Stimulated activated CD4-positive, alpha-beta T cell treated with anti-CD3 and anti-CD28 coated beads, Interleukin-15, amount 100 ng/mL, for 1 hour (primary cell): Measurements from ENCODE around the gene NAXD.
A peak's percentile ranks its signal among the peaks of the same experiment; 100 is the strongest.
"Not testable (repeated sequence)": the region's sequence is repeated elsewhere in the genome, so short reads cannot be mapped to it uniquely, and the experiment has no call there.

Experiments used
- DNase-seq, 2 donors: peaks; one replicate each; pipeline ENCODE4 v3.0.0-alpha.2; 2020; ENCODE audit warnings: low read depth in 1 of 2, low spot score in 1 of 2

Gene NAXD

DNA sequence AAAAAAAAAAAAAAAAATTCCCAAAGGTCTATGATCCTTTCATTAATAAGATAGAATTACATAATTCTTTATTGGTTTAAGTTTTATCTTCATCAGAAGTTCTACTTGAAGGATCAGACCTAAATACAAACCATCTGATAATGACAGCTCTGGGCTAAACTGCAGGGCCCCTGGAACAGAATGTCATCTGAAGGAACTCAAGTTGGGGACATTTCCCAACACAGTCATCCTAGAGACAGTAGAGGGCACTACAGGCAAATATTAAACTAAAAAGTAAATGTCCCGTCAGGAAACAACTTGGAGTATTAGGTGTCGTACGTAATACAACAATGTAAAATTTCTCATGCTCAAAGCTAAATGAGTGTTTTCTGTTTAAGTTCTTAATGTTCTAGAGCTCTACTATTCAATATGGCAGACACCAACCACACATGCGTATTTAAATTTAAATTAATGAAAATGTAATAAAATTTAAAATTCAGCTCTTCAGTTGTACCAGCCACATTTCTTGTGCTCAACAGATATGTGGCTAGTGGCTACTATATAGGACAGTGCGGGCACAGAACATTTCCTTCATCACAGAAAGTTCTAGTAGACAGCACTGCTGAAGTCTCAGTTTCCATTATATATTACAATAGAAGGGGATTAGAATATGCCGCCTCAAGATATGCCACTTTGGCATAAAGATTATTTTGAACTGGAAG is 21.8 kb upstream of the NAXD start:
- DNase-seq: no peak

- DNase-seq: no peak
These were observed 18.2 kb upstream of the NAXD start for GRCh38 chr13:110597041-110597689.

DNA sequence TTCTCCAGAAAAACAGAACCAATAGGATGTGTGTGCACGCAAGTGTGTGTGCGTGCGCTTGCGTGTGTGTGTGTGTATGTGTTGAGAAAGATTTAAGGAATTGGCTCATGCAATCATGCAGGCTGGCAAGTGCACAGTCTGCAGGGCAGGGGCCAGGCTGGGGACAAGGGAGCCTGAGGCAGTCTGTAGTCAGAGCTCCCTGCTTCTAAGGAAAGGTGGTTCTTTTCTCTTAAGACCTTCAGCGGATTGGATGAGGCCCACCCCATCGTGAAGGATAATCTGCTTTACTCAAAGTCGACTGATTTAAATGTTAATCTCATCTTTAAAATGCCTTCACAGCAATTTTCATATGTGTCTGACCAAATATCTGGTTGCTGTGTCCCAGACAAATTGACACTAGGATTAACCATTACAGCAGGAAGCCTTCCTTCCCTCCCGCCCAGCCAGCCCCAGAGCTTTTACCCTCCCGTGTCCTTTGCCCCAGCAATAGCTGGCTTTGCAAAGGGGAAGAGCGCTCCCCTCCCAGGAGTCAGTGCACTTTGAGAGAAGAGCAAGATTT is 15.0 kb upstream of the NAXD start:
- no peak for DNase-seq

- no peak for DNase-seq
These were observed 14.4 kb upstream of the NAXD start for GRCh38 chr13:110600980-110601379.

DNA sequence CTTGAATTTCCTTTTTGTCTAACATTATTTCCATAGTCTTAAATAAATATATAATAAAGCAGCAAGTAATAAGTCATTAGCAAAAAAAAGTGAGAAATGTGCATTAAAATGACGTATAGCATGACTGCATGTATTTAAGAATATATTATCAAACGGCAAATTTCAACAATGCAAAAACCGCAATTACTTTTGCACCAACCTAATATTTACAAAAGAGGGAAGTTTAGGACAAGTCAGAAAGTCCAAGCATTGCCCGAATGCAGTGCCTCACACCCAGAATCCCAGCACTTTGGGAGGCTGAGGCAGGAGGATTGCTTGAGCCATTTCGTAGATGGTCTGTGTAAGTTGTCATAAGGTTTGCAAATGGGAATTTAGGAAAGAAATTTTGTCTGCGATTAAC is 10.2 kb upstream of the NAXD start:
- DNase-seq: no peak

DNA sequence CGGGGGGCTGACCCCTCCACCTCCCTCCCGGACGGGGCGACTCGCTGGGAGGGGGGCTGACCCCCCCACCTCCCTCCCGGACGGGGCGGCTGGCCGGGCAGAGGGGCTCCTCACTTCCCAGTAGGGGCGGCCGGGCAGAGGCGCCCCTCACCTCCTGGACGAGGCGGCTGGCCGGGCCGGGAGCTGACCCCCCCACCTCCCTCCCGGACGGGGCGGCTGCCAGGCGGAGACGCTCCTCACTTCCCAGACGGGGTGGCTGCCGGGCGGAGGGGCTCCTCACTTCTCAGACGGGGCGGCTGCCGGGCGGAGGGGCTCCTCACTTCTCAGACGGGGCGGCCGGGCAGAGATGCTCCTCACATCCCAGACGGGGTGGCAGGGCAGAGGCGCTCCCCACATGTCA is 9.1 kb upstream of the NAXD start:
- DNase-seq: not testable (repeated sequence)

DNA sequence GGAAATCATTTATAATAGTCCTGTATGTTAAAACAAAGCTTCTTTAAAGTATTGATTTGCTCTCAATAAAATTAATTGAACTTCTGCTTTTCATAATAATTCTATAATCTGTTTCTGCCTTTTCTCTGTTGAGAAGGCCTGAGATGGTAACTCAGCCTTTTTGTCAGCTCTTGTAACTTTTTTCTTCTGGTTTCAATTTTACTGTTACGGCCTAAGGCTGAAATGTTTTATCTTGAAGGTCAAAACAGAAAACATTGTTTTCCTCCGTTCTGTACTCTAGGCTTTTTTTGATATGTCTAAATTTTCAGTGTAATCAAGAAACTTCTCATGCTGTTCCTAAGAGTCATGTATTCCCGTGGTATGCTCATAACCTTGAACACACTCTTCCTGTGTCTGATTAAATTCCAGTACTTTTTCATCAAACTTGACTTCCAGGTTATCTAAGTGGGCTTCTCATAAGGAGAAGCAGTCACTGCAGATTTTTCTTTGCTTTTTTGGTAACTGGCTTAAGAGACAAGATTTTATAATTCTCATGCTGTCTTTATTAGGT is 7.6 kb upstream of the NAXD start:
- no peak for DNase-seq

DNA sequence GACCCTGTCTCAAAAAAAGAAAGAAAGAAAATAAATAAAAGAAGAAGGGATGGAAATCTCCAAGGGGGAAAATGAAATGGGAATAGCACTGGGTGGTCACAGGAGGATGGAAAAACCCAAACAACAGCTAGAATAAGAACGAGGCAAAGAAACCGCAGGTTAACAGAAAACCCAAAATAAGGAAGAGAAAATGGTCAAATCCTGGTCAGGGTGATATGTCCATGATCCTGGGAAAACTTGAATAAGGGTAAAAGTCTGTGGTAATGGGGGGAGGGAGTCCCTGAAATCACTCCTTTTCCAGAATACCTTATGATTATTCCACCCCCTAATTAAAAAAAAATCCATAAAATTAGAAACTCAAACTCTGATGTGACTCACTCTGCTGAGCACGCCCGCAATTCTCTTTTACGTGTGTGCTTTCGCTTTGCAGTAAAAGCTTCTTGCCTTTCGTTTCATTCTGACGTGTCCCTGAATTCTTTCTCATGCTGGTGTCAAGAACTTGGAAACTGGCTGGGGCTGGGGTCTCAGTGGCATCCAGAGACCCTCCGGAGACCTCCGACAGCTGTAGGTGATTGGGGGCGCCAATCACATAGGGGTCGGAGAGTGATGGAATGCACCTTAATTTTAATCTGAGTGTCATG is 4.3 kb upstream of the NAXD start:
- no peak for DNase-seq

DNA sequence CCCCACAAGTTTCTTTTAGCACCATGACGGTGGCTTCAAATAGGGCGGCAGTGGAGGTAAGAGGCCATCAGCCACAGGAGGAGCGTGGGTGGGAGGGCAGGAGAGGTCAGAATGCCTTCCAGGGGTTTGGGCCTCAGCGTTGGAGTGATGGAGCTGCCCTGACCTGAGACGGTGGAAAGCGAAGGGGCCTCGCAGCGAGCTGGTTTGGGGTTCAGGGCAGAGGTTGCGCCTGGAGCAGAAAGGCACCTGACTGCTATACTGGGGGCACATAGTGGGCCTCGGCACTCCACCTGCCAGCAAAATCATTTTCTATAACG is 382 bp upstream of the NAXD start:
- DNase-seq: no peak

DNA sequence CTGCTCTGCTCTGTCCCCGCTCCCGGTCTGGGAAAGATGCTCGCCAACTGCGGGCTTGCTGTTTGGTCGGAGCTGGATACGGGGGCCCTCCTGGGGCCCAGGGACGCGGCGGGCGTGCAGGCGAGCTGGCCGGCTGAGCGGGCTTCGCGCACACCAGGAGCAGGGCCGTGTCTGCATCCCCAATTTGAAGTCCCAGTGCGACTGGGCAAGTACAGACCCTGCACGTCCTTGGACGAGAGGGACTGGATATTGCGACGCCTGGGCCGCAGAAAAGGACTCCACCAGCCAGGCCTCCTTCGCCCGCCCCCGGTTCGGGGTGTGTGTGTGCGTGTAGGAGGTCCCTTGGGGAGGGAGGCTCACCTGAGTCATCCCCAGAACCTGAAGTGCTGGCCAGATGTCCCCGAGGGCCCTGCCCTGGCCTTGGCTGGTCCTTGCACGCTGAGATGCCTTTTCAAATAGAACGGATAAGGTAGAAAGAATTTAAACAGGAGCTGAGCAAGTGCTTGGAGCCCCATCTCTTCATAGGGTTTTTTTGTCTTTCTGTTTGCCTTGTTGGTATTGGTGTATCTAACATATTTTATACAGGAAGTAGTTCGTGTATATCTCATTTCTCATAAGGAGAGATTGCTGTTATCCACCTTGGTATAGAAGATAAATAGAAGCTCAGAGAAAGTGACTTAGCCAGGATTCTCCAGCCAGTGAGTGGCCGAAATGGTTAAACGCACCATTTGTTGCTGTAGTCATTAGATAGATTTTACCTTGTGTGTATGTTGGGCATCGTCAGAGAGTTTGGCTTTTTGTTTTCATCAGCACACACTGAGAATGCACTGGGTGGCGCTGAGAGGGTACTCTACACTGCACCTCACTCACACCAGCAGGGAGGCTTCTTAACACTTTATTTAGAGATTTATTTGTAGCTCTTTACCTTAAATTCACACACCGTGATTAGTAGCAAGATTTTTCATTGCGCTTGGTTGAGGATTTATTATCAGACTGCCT is 1.1 kb downstream of the NAXD start:
- DNase-seq: peak in 1 of 2 donors; percentile 27

GRCh38 chr13:110617321-110618072 is 2.2 kb downstream of the NAXD start:
- no peak for DNase-seq

- no peak for DNase-seq
These were observed 2.8 kb downstream of the NAXD start for GRCh38 chr13:110618167-110618566.

DNA sequence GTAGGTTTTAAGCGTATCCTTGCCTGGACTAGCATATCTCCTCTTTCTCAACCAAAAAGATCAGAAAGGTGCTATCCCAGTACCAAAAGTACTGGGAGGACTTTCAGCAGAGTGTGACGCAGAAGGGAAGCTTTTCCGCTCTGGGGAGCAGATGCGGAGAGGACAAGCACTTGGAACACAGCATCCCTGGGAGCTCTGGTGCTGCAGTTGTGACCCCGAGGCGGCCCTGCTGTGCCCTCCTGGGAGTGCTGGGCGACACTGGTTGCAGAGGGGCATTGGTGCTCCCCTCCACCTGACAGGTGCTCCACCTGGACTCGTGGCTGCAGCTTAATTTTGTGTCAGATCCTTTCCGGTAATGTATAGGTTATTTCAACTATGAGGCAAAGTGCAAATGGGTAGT is 3.4 kb downstream of the NAXD start:
- no peak for DNase-seq

- DNase-seq: no peak
These were observed 5.3 kb downstream of the NAXD start for GRCh38 chr13:110620596-110620995.

GRCh38 chr13:110624766-110625756 is 9.7 kb downstream of the NAXD start:
- no peak for DNase-seq

DNA sequence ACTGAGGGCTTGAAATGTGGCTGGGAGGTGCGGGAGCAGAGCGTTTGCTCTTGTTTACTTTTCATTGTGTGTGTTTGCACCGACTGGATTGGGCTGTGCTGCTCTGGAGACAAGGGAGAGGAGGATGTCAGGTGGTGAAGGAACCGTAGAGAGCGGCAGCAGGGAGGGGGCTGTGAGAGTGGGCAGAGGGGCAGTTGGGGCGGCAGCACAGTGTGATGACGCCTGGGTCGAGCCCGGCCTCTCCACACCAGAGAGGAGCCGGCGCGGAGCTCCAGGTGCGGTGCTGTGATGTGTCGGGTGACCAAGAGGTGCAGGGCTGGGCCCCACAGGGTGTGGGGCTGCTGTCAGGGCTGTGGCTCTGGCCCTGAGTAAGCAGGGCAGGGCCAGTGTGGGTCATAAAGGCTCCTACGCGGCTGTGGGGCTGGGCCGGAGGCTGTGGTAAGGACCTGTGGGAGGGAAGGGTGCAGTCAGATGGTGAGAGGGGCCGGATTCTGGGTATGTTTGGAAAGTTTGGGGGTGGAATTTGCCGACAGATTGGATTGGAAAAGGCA is 10.5 kb downstream of the NAXD start:
- DNase-seq: no peak

GRCh38 chr13:110626521-110626920 is 11.2 kb downstream of the NAXD start:
- DNase-seq: no peak

GRCh38 chr13:110627351-110627750 is 12.0 kb downstream of the NAXD start:
- DNase-seq: no peak
